Endometrial microvascular endothelial cells (primary cell): ENCODE measurements around the gene SET. TPM values are rescaled to one million over a fixed set of nuclear protein-coding genes. Genes with fewer than 3 reads are reported as not detected.
"Not testable (repeated sequence)": the region's sequence is repeated elsewhere in the genome, so short reads cannot be mapped to it uniquely, and the experiment has no call there.

Experiments used
- in situ Hi-C: cut with HindIII; loops from 2 replicates; pipeline ENCODE4 v1.10.0; 2017; ENCODE audit warnings: low sequenced_read_pairs, low pct_unique_long_range_greater_than_20kb; ENCODE audit errors: inconsistent ontology term
- total RNA-seq: library from RNA; depleted of rRNA; stranded (reverse); fragments of >200 nt; gene quantifications from one replicate; pipeline ENCODE4 v1.2.3, GENCODE V29; 2015; ENCODE audit errors: inconsistent ontology term

The SET gene
- total RNA-seq, 1 donor from 2014 or later: 410 TPM

DNA sequence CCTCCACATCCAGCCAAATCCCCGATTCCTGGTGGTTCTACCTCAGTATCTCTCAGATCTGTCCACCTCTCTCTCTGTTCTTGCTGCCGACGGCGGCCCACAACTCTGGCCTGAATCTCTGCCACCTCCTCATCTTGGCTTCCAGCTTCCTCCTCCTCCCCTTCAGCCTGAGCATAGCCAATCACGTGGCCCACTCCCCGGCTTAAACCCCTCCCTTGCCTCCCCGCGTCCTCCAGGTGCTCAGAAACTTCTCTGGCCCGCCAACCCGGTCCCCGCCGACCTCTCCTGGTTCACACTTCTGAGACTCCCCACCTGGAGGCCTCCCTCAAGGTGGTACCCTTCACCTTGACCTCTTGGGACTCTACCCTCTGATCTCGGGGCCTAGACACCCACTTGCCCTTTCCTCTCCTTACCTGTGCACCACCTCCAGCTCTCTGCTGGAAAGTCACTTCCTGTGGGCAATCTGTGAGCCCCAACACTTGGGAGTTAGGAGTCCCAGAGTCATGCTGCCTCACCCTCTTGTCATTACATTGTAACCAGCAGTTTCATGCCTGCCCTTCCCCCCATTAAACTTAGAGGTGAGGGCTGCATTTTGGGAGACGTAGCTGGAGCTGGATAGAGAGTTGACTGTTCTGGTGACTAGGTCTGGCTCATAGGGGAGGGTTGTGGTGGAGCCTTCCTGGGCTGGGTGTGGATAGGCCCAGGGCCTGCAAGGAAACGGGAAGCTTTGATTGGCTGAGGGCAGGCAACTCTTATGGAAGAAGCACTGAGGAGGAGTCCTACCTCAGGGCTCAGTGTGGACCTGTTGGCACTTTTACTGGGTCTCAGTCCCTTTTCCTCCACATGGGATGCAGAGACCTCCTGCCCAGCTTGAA, 4.5 kb upstream of the SET start:
- in situ Hi-C loops: no loop called here

DNA sequence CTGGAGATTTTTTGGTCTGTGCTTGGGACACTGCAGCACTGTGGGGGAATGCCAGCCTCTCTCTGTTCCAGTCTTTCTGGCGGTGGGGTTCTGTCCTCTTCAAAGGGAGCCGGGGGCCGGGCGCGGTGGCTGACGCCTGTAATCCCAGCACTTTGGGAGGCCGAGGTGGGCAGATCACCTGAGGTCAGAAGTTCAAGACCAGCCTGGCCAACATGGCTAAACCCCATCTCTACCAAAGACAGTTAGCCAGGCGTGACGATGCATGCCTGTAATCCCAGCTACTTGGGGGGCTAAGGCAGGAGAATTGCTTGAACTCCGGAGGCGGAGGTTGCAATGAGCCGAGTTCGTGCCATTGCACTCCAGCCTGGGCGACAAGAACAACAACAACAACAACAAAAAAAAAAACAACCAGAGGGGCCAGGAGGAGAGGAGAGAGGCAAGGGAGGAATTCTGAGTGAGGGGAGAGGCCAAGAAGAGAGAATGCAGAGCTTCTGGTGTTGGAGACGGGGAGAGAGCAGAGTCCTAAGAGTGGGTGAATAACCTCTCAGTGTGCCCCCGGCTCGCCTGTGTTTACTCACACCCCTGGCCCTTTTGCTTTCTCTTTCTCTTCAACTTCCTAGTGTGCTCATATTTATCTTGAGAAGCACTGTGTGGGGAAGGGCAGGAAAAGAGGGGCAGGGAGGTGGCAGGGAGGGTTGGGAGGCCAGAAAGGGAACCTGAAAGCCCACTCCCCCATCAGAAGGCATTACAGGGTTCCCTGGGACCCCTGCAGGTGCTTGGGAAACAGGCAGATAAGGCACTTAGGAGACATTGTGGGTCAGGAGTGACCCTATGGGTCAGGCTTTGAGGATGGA, 3.2 kb upstream of the SET start:
- in situ Hi-C loops: no loop called here

- in situ Hi-C loops: no loop called here
These were observed 1.6 kb upstream of the SET start for GRCh38 chr9:128687453-128687852.

- in situ Hi-C loops: no loop called here
These were observed 312 bp downstream of the SET start for GRCh38 chr9:128689293-128689774.

DNA sequence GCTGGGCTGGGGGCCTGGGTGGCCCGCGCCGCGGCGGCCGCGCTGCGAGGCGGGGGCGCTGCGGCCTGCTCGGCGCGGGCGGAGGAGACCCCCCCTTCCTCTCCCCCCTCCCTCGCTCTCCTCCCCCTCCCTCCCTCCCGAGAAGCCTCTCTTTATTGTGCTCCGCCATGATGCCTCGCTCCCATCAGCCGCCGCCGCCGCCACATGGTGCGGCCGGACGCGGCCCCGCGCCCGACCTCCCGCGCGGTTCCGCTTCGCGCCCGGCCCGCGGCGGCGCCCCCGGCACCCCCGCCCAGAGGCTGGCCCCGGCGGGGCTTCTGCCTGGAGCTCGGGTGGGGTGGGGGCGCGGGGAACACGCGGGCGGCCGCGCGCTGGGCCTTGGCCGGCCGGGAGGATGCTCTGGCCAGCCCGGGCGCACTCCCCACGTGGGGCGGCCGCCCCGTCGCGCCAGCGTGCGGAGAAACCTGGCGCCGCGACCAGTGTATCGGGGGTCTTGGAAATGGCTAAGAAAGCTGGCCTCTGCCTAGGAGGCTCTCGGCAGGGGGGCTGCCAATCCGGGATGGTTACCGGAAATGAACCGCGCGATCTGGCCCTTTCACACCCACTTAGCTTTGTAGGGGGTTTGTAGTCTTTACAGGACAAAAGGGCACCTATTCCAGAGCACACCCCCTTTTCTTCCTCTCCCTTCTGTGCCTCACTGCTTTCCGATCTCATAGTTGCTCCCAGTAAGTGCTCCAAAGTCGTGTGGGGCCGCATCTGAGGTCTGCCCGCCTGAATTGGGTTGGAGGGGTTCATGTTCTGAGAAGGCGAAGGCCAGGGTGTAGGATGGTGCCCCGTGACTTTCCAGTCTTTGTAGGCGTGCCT, 1.0 kb downstream of the SET start:
- in situ Hi-C loops: no loop called here

DNA sequence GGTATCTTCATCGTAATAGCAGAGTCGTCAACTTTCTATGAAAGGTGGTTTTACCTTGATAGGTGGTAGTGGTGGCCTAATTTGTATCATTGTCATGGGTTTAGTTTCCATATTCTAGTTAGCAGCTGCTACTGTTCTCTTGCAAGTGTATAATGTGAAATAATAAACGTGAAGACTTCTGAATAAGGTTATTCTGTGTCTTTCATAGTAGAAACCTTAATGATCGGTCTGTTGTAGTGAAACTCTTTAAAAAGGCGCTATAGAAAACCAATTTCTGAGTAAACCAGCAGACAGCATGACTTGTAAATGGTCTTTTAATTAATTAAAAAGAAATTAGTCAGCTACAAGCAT, 1.6 kb downstream of the SET start:
- in situ Hi-C loops: no loop called here

- in situ Hi-C loops: not testable (repeated sequence)
These were observed 4.7 kb downstream of the SET start for GRCh38 chr9:128693738-128694137.

GRCh38 chr9:128694344-128694743, 5.3 kb downstream of the SET start:
- in situ Hi-C loops: no loop called here

- in situ Hi-C loops: no loop called here
These were observed 8.1 kb downstream of the SET start for GRCh38 chr9:128696923-128697707.

DNA sequence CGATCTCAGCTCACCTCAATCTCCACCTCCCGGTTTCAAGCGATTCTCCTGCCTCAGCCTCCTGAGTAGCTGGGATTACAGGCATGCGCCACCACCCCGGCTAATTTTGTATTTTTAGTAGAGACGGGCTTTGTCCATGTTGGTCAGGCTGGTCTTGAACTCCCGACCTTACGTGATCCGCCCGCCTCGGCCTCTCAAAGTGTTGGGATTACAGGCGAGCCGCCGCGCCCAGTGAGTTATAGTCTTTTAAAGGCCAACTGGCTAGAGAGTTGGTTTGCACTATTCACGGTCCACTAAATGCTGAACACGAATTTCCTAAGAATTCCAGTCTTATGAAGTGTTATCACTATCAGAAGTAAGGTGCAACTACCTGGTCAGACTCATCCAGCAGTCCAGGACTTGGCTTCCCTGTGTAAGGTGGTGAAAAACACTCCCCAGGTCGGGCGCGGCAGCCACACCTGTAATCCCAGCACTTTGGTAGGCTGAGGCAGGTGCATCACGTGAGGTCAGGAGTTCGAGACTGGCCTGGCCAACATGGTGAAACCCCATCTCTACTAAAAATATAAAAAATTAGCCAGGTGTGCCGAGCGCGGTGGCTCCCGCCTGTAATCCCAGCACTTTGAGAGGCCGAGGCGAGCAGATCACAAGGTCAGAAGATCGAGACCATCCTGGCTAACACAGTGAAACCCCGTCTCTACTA, 10.2 kb downstream of the SET start:
- in situ Hi-C loops: not testable (repeated sequence)

GRCh38 chr9:128701227-128701854, 12.3 kb downstream of the SET start:
- in situ Hi-C loops: no loop called here

- in situ Hi-C loops: no loop called here
These were observed 13.5 kb downstream of the SET start, which contains the start of gene PKN3 for GRCh38 chr9:128702445-128702948. Gene PKN3, plus strand, starts transcription at chr9:128702503. Its CDS starts 413 bp downstream, at chr9:128702916.

GRCh38 chr9:128702949-128703615, 14.1 kb downstream of the SET start:
- in situ Hi-C loops: no loop called here

- in situ Hi-C loops: no loop called here
These were observed 14.8 kb downstream of the SET start for GRCh38 chr9:128703616-128704355.

- in situ Hi-C loops: no loop called here
These were observed 15.3 kb downstream of the SET start for GRCh38 chr9:128704356-128704670.
